Measurements from ENCODE around the gene SLC66A2.

Gene SLC66A2

GRCh38 chr18:79944126-79944731, 7.2 kb downstream of the SLC66A2 start:
- POLR2A ChIA-PET = no interaction called here
- no peak overlapping the region for H3K4me3 ChIP-seq (ENCODE audit: low read depth, low read length)
- CTCF ChIA-PET = no interaction called here
- no peak for DNase-seq (ENCODE audit: low read depth, low spot score)
- TF ChIP-seq CTCF (IDR thresholded peaks at IDR 0.05; ENCODE audit: insufficient read depth, low read length, missing control alignments) = no peak

- ChIA-PET CTCF (interaction anchor here (1.0 to 1.3 kb wide), 2 partner anchors 10 to 214 kb away, joined by 3 read pairs; no protein-coding TSS in a partner anchor), POLR2A (no interaction called here)
- H3K4me3 ChIP-seq (ENCODE audit: low read depth, low read length) = no peak overlapping the region
- DNase-seq (ENCODE audit: low read depth, low spot score) = no peak
- TF ChIP-seq CTCF (IDR thresholded peaks at IDR 0.05; ENCODE audit: insufficient read depth, low read length, missing control alignments) = no peak
Observed at GRCh38 chr18:79943608-79944125, 7.8 kb downstream of the SLC66A2 start.

- CTCF ChIA-PET = interaction anchor here (1.0 to 1.3 kb wide), 2 partner anchors 9 to 215 kb away, joined by 3 read pairs; no protein-coding TSS in a partner anchor
- DNase-seq (ENCODE audit: low read depth, low spot score) = no peak
- no peak for TF ChIP-seq CTCF (IDR thresholded peaks at IDR 0.05; ENCODE audit: insufficient read depth, low read length, missing control alignments)
- POLR2A ChIA-PET = no interaction called here
- no peak overlapping the region for H3K4me3 ChIP-seq (ENCODE audit: low read depth, low read length)
Observed at GRCh38 chr18:79942786-79943607, 8.5 kb downstream of the SLC66A2 start.

GRCh38 chr18:79942211-79942610, 9.2 kb downstream of the SLC66A2 start:
- CTCF ChIA-PET = interaction anchor here (1.3 kb wide), 1 partner anchor 215 kb away, joined by 3 read pairs; no protein-coding TSS in a partner anchor

GRCh38 chr18:79941473-79942119, 9.9 kb downstream of the SLC66A2 start:
- DNase-seq (ENCODE audit: low read depth, low spot score) = no peak
- ChIA-PET POLR2A (no interaction called here), CTCF (interaction anchor here (1.3 kb wide), 1 partner anchor 212 kb away, joined by 4 read pairs; no protein-coding TSS in a partner anchor)
- no peak overlapping the region for H3K4me3 ChIP-seq (ENCODE audit: low read depth, low read length)
- TF ChIP-seq CTCF (IDR thresholded peaks at IDR 0.05; ENCODE audit: insufficient read depth, low read length, missing control alignments) = no peak

More at GRCh38 chr18:79942211-79942610, 9.2 kb downstream of the SLC66A2 start:
- no peak for DNase-seq (ENCODE audit: low read depth, low spot score)
- no peak for TF ChIP-seq CTCF (IDR thresholded peaks at IDR 0.05; ENCODE audit: insufficient read depth, low read length, missing control alignments)
- no peak overlapping the region for H3K4me3 ChIP-seq (ENCODE audit: low read depth, low read length)
- POLR2A ChIA-PET = no interaction called here
